Stimulated activated CD4-positive, alpha-beta T cell treated with anti-CD3 and anti-CD28 coated beads, TNF-alpha, amount 100 ng/mL, for 24 hours (primary cell): ENCODE measurements around the gene ARHGAP45.
"Not testable (repeated sequence)": the region's sequence is repeated elsewhere in the genome, so short reads cannot be mapped to it uniquely, and the experiment has no call there.

ENCODE experiments used
- DNase-seq, 3 experiments: peaks; one replicate each; pipeline ENCODE4 v3.0.0-alpha.2; 2020; ENCODE audit warnings: low read depth in 3 of 3

ARHGAP45 gene

DNA sequence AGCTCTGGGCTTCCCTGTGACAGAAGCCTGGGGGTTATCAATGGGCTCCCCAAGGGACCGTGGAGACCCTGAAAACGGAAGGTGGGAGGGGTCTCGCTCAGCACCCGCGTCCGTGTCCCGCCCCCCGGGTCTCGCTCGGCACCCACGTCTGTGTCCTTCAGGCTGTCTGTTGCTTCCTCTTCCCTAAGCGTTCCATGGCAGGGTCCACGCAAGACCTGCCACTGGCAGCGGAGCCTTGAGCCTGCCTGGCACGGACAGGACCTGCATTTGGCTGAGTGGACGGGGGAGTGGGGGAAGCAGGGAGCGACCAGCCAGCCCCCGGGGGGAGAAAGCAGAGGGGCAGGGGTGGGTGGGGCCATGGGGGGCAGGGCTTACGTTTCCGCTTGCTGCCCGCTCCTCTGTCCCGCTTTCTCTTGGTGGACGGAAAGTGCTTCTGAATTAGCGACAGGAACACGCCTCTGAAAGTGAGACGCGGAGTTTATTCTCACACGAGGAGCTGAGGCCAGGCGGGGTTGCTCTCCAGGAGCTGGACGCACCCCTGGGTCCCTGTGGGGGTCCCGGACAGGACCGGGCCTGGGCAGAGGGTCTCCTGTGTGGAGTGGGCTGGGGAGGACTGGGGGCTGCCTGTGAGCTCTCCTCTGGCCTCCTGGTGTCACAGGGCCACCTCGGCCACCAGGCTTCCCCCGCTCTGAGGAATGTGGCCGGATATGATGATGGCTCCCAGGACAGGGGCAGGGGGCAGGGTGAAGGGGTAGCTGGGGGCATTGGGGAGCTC, 48.9 kb downstream of the ARHGAP45 start:
- DNase-seq, result no peak

DNA sequence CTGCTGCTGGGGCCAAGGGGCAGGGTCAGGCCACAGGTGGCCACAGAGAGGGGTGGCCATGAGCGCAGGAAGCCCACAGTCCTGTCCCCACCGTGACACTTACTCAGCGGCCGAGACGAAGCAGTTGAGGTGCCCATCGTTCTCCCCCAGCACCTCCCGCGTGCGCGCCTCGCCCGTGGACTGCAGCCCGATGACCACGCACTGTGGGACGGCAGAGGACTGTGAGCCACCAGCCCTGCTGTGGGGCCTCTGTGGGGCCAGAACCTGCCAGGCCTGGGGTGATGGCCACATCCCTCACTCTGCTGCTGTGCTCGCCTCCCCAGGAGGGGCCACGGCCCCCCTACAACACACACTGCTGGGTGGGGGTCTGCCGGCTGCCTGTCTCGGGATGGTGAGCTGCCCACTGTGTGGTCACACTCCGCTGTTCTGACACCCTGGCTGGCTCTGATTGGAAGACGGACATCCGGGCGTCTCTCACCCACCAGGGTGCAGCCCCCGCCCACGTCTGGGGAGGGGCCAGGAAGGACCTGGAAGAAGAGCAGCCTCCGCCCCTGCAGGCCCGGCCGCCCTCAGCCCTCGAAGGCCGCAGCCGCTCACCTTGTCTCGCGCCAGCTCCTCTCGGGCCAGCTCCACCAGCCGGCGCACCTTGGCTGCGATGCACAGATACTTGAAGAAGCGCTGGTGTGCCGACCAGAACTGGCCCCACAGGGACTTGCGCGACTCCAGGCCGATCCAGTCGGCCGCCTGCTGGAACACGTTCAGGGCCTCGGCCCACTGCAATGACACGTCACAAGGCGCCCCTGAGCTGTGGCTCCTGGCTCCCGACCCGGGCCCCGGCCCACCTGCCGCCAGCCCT, 50.0 kb downstream of the ARHGAP45 start:
- no peak for DNase-seq

DNA sequence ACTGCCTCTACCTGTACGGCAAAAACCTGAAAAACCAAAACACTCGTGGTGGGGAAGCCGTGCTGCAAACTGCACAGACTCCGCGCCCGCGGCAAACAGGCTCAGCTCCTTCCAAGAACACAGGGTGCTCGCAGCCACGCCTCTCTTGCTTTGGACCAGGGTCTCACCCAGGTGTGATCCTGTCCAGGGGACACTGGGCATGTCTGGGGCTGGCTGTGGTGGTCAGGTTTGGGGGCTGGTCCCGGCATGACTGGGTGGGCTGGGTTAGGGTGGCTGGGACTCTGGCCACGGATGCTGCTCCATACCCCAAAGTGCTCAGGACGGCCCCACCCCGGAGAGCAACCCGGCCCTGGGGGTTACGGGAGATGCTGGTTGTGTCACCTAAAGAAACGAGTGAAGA, 50.7 kb downstream of the ARHGAP45 start:
- DNase-seq, result no peak

DNA sequence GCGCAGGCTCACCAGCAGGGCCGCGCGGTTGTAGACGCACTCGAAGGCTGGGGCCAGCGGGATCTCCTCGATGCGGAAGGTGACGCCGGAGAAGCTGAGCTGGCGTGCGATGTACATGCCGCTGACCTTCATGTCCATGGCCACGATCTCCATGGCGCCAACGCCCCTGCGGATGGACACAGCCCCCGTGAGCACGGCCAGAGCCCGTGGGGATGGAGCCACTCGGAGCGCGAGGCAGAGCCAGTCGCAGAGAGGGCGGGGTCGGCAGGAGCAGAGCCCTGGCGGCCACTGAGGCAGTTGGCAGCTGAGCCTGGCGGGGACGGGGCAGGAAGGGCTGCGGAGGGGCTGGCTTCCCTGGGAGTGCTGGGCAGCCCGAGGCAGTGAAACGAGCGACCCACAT, 52.0 kb downstream of the ARHGAP45 start:
- no peak for DNase-seq

DNA sequence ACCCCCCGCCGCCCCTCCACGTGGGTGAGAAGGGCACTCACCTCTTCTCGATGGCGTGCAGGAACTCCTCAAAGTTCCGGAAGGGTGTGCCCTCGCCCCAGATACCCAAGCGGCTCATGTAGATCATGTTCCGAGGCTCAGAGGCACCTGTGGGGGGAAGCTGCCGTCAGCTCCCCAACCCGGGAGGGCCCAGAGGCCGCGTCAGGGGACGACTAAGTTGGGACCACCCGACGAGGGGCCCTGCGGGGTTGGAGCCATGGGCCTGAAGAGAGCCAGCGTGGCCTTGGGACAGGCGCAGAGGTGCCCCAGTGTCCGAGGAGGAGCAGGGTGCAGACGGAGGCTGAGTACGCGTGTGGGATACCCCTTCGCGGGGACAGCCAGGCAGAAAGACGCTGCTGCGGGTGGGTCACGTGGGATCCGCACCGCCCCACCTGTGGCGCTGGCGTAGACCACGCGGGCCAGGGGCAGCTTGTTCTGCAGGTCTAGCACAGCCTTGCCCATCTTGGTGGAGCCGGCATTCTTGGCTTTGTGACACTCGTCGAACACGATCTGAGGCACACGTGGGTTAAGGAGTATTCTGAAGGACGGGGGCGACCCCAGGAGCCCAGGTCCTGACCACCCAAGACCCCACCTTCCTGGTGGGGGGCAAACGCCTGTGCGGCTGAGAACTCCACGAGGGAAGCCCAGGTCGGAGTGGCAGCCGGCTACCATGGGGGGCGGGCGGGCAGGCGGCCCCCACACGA, 52.7 kb downstream of the ARHGAP45 start:
- no peak for DNase-seq

DNA sequence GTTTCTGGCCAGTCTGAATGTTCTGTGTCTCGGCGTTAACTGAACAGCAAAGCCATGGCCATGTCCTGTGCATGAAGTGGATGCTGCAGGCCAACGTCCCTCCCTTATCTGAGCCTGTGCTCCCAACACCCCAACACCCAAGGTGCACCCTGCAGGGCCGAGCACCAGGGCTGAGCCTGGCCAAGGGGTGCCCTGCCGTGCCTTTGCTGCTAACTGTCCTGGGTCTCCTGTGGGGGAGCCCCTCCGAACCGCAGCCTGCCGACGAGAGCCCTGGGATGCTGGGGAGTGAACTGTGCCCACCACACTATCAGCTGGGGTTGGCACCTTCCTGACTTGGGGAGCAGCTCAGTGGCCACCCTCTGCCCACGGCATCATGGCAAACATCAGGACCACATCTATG, 54.4 kb downstream of the ARHGAP45 start:
- no peak for DNase-seq

DNA sequence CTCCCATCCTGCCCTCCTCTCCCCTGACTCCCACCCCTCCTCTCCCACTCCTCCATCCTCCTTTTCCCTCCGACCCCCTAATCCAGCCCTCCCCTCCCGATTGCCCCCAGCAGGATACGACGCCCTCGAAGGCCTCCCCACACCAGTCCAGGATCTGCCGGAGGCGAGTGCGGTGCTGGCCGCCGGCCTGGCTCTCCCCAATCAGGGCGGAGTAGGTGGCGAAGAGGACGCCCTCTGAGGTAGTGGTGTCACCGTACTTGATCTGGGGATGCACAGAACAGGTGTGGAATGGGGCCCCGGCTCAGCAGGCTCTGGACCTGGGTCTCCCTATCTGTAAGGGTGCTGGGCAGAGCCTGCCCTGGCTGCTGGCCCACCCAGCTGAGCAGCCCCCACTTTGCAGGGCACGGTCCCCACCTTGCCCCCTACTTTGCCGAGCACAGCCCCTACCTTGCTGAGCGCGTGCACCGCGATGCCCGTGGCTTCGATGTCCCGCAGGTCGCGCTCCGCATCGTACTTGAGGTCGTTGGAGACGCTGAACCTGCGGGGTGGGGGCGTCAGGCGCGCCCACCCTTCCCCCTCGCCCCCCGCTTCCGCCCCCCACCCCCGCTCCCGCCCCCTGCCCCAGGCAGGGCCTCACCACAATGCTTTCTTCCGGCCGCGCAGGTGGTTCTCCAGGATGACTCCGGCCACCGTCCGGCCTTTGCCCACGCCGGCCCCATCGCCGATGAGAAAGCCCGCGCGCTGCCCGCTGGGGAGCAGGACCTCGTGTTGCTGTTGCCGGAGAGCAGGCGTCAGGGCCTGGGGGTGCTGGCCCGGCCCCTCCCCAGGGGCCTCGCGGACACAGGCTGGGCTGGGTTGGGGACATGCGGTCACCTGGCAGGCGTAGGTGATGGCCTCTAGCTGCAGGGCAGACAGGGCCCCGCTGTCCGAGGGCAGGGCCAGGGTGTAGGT, 55.3 kb downstream of the ARHGAP45 start:
- DNase-seq, result no peak

DNA sequence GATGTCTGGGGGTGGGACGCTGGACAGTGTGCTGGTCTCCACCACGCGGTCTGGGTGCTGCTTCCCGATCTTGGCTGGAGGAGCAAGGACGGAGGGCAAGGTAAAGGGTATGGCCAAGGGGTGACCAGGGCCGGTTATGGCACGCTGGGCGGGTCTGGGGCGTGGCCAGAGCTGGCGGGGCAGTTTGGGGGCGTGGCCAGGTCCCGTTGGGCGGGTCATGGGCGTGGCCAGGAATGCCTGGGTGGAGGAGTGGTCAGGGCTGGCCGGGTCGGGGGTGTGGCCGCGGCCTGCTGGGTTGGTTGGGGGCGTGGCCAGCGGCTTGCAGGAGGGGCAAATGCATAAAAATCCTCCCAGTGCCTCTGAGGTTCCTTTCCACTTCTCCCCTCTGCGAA, 56.0 kb downstream of the ARHGAP45 start:
- DNase-seq, result peak in 1 of 3 experiments; percentile 71

DNA sequence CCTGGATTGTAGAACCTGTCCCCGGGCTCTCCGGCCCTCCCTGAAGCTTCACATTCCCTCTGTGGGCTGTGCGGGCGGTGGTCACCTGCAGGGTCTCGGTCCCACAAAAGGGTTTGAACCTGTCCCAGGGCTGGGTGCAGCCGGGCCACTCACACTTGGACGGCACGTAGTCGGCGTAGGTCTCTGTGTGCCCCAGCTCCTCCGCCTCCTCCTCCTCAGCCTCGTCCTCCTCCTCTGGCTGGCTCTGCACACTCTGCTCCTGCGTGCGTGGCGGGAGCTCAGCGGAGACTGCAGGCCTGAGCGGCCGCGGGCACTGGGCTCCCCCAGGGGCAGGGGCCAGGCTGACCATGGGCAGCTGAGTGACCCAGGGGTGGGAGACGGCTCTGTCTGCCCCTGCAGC, 56.4 kb downstream of the ARHGAP45 start:
- DNase-seq, result no peak

DNA sequence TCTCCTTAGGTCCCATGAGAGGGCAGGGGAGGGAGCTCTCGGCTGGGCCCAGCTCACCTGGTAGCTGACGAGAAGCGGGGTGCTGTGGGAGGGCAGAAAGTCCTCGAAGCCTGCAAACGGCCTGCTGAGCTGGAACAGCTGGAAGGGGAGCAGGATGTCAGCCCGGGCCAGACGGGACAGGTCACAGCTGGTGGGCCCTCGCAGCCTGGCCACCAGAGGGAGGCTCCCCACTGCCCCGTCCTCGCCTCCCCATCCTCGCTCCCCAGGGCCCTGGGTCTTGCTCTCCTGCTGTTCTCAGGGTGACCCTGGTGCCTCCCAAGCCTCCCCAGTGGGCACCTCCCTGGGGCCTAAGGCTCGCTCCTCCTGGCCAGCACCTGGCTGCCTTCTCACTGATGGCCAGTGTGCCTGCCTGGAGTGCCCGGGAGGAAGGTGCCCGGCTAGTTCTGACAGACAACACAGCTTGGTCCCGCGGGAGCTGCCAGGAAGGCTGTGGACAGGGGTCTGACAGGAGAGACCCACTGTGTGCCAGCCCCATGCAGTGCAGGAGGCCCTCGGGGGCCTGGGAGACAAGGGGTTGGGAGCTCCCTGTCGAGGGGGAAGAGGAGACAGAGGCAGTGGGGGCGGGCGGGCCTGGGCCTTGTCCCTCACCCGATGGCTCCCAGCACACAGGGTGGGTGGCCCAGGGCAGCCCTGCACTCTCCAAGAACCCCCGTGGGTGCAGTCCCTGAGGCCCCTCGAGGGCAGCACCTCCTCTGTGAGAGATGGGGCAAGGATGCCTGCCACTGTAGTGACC, 57.1 kb downstream of the ARHGAP45 start:
- no peak for DNase-seq

DNA sequence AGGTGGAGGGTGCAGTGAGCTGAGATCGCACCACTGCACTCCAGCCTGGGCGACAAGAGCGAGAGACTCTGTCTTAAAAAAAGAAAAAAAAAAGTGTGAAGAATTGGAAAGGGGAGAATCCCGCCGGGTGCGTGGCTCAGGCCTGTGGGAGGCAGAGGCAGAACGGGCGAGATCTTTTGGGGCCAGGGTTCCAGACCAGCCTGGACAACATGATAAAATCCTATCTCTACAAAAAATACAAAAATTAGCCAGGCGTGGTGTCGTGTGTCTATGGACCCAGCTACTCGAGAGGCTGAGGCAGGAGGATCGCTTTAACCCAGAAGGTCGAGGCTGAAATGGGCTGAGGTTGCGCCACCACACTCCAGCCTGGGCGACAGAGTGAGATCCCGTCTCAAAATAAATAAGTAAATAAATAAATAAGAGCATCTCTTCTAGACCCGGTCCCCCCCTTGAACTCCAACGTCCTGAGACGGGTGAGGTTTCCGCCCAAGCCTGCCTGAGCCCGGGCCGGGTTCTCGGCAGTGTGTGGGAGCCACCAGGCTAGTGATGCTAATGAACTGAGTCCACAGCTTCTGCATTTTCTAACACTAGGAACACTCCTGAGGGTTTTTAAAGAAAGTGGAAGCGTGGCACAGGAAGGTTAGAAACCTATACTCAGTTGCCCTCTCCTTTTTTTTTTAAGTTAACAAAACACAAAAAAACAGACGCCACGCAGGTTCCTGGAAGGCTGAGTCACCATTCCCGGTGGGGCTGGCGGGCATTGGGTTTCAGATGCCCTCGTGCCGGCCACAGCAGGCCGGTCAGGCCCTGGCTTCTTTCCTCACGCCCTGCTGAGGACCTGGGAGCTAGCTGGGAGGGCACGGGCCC, 58.9 kb downstream of the ARHGAP45 start:
- DNase-seq, result no peak

DNA sequence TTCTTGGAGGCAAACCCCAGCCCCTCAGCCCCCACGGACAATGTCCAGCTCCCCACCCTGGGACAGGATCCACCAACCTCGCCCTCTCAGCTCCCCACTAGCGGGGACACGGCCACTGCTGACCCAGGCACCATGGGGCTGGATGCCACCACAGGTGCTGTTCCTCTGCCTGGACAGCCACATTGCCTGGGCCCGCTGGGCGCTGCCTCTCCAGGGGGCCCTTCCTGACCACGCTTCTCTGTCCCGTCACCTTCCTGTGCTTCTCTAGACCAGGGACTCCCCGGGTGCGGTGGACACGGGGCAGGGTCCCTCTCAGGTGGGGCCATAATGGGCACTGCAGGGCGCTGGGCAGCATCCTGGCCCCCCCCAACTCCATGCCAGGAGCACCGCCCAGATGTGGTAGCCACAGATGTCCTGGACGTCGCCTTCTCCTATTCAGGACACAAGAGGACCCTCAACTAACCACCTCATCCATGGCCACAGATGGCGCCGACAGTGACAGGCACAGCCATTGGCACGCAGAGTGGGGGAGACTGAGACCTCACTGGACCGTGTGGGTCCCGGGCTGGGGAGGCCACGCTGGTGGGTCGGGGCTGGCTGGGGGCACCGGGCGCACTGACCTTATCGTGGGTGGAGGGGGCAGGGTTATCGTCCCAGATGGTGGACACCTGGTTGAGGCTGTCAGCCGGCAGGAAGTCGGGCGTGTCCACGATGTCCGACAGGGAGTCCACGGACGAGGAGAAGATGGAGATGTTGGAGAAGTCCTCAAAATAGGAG, 60.2 kb downstream of the ARHGAP45 start:
- DNase-seq, result no peak

DNA sequence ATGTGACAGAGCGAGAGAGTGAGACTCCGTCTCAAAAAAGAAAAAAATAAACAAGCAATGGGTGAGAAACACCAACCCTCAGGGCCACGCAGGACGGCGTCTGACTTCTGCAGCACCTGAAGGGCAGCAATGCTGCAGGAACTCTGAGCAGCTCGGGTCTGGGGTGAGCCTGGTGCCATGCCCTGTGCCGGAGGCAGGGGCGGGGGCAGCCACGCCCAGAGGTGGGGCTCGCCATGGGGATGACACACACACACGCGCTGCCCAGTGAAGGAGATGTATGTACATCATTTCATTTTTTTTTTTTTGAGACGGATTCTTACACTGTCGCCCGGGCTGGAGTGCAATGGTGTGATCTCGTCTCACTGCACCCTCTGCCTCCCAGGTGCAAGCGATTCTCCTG, 61.1 kb downstream of the ARHGAP45 start:
- no peak for DNase-seq

DNA sequence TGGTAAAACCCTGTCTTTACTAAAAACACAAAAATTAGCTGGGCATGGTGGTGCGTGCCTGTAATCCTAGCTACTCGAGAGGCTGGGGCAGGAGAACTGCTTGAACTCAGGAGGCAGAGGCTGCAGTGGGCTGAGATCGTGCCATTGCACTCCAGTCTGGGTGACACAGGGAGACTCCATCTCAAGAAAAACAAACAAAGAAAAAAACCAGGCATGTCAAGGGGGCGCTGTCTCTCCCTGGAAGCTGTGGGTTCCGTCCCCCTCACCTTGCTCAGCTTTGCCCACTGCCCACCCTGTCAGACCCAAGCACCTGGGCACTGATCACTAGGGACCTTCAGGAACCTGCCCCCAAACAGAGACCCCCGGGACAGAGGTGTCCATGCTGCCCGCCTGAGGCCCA, 62.1 kb downstream of the ARHGAP45 start:
- not testable (repeated sequence) for DNase-seq

DNA sequence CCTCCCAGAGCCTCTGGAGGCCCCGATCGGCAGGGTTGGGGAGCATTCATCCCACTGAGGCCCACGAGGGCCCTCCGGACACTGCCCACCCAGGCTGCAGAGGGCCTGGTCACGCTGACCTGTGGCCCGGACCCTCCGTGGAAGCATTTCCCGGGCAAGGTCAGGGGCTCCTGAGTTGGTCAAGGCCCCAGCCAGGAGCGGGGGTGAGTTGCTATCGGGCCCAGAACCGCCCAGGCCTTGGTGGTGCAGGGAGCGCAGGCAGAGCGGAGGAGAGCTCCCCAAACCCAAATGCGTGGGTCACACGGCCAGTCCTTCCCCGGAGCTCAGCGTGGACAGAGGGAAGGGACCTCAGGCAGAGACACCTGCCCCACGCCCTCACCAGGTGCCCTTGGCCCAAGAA, 62.6 kb downstream of the ARHGAP45 start:
- DNase-seq, result no peak

DNA sequence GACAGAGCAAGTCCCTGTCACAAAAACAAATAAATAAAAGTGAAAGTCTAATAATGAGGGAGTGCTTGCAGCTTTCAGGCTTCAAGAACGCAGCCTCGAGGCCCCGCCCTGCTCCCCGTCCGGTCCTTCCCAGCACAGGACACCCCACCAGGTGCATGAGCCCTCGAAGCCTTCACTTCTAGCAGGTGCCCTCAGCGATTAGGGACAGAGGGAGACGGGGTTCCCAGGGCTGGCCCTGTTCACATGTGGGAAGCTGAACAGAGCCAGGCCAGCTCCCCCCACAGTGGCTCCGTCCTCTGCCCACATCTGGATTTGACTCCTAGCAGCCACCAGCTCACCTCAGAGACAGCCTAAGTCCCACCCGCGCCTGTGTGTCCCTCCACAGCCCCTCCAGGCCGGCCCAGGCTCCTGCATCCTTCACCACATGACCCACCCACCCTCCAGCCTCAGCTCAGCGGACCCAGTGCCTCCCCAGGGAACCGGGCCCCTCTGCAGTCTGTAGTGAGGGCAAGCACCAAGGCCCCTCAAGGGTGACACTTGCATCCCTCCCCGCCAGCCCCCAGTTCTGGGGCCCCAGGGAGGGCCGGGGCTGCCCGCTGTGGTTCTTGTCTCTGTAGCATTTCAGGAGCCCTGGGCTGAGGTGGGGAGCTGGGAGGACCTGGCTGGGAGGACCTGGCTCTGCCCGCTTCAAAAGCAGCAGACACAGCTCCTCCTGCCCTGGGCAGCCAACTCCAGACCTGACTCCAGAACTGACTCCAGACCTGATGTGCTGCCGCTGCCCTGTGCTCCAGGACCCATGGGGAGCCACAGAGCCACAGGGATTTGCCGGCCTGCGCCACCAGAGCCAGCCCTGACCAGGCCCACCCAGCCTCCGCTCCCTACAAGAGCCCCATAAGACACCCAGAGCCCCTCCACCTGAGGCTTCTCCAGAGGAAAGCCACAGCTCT, 64.1 kb downstream of the ARHGAP45 start:
- peak in 1 of 3 experiments; percentile 58 for DNase-seq

DNA sequence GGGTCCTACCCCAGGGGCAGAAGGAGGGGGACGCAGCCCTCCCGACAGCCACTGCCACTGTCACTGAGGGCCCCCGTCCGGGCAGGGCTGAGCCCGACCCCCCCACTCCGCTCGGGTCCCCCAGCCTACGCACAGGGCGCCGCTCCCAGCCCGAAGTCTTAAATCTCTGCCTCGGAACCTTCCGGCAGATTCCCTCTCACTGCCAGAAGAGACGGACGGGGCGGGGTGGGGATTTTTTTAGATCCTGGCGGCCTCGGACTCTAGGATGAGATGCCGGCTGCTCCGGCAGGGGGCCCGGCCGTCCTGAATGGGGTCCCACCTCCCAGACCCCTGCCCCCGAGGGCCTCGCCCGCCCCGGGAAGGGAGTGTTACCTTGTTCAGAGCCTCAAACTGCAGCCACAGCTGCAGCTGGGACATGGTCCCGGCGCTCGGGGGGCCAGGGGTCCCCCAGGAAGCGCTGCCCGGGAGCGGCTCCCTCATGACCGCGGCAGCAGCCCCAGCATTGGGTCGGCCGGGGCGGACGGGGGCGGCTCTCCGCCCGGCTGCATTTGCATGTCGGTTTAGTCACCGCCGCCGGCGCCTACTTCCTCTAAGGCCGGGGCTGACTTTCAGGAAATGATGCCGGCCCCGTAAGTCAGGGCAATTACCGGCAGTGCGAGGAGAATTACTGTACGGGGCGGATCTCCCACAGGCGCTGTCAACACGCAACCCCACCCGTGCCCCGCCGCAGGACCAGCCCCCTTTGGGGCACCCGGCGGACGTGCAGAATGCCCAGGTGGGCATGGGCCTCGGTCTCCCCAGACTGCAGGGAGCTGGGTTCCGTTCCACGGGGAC, 65.0 kb downstream of the ARHGAP45 start:
- peak; percentile 74 to 89 (median 82) for DNase-seq
